HG03342 (cell line): ENCODE results near the gene DAZAP1.

ENCODE experiments used
- ATAC-seq: cut with Tn5 transposase; IDR thresholded peaks from one replicate; pipeline ENCODE4 v1.9.1; 2021; ENCODE audit warnings: mild to moderate bottlenecking, moderate library complexity; ENCODE audit not compliant: unreplicated experiment

DAZAP1 gene

DNA sequence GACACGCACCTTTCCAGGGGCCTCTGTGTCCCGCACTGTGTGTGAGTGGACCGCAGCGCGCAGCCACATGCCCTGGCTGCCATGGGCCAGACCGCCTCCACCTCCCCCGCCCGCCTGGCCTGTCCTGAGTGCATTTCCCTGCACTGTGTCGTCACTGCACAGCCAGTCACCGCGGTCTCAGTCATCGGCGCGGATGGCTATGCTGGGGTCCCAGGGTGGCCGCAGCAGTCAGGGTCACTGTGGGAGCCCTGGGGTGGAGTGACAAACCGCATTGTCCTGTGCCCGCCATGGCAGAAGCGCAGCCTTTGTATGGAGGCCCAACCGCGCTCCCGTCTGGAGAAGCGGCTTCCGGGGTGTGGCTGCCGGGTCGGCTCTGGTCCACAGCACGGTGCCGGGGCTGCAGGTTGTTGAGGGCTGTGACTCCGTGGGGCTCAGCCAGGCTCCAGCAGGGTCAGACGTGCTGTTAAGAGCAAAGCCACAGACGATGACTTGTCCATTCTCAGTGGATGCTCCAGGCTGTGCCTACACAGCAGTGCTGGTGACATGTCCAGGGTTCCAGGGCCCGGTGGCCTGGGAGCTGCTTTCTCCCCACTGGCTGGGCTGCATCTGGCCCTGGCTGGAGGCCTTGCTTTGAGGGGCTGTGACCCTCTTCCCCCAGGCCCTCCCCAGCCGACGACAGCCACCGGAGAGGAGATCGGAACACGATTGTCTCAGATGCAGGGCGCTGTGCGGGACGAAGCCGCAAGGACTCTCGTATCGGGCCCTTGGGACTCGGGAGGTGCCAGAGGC lies 30.0 kb upstream of the DAZAP1 start:
- no peak for ATAC-seq

DNA sequence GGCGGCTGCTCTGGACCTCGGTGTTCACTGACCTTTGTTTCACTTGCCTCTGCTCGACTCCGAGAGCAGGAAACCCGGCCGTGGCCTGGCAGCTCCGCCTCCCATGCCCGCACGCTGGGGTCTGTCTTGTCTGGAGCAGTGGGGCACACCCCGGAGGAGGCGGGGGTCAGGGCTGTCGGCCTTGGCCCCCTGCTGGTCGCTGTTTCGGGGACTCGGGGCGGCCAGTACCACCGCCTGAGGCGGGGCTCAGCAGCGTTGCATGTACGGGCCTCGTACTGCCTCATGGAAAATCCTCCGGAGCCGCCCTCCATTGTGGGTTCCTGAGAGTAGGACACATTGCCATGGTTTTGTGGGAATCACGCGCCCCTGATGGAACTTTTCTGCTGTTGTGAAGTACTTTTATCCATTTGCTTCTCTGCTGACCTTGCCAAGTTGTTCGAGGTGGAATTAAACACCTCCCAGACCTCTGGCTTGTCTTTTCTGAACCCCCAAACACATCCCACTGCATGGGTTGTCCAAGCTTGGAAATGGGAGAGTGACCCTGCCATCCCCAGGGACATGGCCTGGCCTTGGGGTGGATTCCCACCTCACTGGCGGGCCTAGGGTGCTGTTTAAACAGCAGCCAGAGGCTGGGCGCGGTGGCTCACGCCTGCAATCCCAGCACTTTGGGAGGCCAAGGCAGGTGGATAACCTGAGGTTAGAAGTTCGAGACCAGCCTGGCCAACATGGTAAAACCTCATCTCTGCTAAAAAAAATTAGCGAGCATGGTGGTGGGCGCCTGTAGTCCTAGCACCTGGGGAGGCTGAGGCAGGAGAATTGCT lies 29.2 kb upstream of the DAZAP1 start:
- ATAC-seq = no peak

DNA sequence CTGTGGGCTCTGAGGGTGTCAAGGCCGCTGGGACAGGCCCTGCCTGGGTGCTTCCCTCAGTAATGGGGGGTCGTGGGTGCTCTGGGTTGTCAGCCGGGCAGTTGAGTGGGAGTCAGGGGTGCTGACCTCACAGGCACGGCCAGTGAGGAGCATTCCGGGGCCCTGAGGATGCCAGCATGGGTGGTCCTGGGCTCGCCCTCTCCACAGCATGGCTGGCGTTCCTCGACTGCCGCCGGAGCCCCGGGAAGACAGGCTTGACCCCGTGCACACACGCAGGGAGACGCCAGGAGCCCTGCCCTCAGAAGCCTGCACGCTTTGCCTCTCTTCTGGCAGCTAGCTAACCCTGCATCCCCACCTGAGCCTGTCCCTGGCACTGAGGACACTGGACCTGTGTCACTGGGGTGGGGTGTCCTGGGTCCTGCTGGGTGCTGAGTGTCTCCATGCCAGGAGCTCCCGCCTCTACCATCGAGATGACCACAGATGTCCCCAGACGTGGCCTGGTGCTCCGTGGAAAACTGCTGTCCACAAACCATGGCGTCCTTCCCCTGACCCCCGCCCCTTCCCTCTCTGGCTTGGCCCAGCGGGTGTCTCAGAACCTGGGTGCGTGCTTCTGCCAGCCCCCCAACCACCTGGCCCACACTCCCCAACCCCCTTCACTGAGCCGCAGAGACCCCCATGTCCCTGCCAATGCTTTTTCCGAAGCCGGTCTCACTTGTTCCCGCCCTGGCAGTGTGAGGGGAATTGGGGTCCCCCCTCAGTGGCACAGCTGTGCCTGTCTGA lies 28.1 kb upstream of the DAZAP1 start:
- ATAC-seq = no peak

DNA sequence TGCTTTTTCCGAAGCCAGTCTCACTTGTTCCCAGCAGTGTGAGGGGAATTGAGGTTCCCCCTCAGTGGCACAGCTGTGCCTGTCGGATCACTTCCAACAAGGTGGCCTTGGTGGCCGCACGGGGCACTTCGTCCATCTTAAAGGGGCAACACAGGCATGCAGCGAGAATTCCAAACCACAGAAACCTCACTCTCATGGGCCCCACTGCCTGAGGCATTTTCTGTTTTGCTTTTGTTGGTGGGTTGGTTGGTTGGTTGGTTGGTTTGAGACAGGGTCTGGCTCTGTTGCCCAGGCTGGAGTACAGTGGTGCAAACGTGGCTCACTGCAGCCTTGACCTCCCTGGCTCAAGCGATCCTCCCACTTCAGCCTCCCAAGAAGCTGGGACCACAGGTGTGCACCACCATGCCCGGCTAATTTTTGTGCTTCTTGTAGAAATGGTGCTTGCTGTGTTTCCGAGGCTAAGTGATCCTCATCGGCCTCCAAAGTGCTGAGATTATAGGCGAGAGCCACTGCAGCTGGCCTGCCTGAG lies 27.4 kb upstream of the DAZAP1 start:
- ATAC-seq = no peak

DNA sequence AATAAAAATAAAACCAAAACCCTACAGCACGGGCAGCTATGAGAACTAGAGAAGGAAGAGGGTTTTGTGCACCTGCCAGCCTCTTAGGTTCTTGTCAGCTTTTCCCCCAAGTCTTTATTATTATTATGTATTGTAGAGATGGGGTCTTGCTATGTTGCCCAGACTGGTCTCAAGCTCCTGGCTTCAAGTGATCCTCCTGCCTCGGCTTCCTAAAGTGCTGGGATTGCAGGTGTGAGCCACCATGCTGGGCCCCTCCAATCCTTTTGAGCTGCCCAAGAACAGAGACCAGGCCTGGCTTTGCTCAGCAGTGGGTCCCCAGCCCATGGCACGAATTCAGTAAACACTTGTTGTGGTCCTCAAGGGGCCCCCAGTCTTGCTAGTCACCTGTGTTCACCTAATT lies 25.1 kb upstream of the DAZAP1 start:
- no peak for ATAC-seq

DNA sequence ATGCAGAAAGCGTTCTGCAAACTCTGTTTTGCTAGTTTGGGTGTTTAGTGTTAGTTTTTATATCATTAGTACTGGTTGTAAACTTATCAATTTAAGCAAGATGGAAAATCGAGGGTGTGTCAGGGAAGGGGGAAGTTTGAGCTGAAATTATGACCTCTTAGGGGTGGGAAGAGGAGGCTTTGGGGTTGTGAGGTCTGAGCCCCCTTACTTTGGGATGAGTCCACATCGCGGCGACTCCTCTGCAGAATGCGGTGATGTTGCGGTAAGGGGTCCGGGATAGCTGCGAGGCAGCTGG lies 24.4 kb upstream of the DAZAP1 start:
- no peak for ATAC-seq

DNA sequence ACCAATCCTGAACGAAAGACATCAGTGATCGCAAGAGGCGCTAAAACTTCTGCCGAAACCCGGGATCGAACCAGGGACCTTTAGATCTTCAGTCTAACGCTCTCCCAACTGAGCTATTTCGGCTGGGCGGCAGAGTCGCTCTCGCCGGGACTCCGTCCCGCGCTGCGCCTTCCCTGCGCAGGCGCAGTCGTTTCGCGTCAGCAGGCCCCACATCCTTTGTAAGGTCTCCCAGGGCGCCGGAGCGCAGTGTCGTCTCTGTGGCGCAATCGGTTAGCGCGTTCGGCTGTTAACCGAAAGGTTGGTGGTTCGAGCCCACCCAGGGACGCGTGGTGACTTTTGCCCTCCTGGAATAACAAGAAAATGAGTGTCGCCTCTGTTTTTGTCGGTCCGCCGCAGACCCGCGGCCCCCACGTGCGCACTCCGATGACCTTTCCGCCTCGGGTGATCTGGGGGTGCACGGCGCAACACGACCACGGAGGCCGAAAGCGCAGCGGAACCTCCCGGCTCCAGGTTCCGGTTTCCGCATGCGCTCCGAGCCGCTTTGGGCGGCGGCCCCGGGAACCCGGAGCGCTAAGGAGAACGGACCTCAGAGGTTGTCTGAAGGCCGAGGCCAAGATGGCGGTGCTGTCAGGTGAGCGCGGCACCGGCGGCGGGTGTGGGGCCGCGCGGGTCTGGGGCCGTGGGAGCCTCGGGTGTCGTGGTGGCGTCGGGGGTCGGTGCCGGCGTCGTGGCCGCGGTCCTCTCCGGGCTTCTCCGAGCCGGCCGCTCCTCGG lies 23.9 kb upstream of the DAZAP1 start, which contains the start of gene NDUFS7:
Gene NDUFS7, plus strand, starts transcription at position 596 of the 773 bp plus-strand sequence. Its CDS starts 20 bp downstream, at position 616.
- peak; percentile 62 for ATAC-seq

DNA sequence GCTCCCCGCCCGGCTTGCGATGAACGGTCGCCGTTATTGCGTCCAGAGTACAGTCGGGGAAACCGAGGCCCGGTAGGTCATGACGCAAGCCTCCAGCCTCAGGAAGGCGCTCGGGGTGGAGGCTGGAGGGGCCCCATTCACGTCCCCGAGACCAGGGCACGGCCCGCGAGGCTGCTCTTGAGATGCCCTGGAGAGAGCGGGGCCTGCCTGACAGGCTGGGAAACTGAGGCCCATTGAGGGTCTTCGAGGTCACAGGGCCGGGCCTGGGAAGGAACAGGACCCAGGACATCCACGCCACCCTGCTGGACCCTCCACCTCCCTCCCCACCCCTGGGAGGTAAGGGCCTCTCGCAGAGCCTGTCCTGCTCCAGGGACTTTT lies 23.3 kb upstream of the DAZAP1 start:
- ATAC-seq = no peak

DNA sequence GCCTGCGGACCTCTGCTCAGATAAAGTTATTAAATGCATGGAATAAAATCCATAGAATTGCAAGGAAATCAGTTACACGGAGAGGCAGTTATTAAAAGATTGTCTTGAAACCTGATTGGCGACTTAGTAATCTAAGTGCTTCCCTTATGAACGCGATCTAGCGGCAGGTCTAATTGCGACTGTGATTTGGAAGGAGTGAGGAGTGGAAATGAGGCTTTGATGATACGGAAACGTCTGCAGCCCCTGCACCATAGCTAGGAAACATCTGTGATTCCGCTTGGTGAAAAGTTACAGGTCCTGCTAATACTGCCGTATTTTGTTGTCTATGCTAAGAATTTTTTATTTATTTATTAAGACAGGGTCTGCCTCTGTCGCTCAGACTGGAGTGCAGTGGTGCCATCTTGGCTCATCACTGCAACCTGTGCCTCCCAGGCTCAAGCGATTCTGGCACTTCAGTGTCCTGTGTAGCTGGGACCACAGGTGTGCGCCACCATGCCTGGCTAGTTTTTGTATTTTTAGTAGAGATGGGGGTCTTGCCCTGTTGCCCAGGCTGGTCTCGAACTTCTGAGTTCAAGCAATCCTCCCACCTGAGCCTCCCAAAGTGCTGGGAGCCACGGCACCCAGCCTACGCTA lies 22.8 kb upstream of the DAZAP1 start:
- ATAC-seq = no peak

DNA sequence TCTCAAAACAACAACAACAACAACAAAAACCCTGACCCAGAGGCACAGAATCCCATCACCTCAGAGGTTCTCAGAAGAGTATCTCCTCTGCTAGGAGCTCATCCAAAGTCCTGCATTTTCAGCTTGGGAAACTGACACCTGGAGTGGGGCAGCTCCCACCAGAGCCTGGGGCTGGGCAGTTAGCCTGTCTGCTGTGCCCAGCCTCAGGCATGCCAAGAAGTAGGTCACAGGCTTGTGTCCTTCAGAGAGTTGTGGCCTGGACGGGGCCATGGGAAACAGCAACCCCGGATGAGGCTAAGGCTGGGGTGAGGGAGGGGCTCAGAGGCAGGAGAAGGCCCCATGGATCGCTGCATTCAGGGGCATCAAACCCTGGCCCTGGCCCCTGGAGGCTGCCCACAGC lies 21.6 kb upstream of the DAZAP1 start:
- ATAC-seq = no peak

DNA sequence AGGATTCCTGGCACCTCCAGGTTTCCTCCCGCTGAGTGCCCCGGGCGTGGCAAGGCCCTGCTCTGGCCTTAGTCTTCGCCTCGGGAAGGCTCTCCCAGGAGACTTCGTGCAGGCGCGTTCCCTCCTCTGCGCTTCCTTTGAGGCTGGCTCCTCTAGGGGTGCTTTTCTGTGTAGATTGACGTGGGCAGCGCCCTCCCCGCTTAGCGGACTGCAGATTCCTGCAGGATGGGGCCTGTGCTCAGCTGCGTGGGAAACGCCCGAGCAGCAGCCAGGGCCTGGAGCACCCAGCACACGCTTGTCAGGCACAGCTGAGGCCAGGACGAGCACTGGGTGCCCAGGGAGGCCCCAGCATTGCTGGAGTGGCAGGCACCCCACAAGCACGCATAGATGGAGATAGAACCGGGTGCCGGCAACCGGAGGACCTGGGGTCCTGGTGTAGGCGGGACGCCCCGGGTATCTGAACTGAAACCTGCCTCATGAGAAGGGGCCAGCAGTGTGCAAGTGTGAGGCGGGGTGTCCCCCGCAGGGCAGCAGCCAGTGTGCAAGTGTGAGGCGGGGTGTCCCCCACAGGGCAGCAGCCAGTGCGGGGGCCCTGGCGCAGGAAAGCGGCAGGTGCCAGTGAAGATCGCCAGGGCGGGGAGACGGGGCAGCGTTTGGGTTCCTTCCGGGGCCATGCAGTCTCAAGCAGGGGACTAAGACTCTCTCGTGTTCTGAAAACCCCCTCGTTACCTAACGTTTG lies 20.3 kb upstream of the DAZAP1 start:
- no peak for ATAC-seq

DNA sequence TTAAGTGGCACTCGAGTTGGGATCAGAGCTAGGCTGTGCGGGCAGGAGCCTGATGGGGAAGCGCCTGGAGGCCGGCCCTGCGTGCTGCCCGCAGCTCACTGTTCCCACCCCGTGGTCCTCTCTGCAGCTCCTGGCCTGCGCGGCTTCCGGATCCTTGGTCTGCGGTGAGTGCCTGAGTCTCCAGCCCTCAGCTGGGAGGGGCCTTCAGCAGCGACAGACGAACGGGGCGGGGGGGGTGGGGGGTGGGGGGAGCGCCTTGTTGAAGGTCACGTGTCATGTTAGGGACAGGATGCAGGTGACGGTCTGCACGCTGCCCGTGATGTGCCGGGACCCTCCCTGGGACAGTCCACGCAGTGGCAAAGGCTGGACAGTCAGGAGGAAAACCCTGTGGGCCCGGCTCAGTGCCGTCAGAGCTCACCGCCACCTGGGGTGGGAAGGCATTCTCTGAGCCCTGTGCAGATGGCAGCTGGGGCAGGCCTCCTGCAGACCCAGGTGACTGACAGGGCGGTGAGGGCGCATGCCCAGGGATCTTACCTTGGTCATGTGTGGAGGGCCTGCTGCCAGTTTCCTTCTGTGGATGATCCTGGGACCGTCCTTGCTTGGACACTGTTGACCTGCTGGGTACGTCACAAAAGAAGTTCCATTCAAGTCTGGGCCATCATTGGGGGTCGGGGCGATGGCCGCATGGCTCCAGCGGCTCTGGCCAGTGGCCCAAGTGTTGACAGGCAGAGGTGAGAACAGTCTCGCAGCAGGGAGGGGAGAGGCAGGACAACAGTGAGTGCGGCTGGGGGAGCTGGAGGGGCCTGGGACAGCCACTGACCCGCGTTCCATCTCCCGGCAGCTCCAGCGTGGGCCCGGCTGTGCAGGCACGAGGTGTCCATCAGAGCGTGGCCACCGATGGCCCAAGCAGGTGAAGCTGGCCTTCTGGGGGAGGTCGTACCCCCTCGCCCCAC lies 19.4 kb upstream of the DAZAP1 start:
- ATAC-seq = no peak

DNA sequence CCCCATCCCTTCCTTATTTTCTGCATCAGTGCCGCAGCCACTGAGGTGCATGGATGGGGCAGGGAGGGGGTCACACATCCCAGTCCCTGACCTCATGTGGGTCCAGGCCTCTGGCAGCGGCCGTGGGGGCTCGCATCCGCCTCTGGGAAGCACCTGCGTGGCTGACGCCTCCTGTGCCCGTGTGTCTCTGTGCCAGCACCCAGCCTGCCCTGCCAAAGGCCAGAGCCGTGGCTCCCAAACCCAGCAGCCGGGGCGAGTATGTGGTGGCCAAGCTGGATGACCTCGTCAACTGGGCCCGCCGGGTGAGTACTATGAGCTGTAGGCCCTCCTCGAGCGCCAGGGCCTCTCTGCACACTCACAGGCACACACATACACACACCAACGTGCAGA lies 18.8 kb upstream of the DAZAP1 start:
- ATAC-seq = no peak

DNA sequence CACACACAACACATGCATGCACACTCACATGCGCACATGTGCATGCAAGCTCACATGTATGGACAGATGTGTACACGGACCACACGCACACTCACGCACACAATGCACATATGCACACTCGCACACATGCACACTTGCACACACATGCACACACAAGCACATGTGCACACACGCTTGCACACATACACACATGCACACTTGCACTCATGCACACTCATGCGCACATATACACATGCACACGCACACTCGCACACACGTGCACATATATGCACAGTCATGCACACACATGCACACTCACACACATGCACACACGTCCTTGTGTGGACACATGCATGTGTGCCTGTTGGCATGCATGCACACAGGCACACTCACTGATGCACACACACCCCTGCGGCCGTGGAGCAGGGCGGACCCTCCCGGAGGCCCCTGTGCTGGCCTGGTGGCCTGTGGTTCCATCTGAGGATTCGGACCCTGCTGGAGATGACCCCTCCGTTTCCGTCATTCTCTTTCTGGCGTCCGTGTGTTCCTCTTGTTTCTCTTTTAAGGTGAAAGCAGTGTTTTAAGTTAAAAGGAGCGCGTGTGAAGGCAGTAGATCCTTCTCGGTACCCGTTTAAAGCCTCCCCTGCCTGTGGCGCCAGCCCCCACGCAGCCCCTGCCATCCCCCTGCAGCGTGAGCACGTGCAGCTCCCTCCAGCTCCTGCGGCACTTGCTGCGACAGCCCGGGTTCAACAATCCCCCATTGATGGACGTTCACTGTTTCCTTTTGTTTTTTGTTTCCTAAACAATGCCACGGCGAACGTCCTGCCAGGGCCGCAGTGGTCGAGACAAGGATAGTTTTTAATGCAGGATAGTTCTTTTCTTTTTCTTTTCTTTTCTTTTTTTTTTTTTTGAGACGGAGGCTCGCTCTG lies 18.1 kb upstream of the DAZAP1 start:
- ATAC-seq = no peak

DNA sequence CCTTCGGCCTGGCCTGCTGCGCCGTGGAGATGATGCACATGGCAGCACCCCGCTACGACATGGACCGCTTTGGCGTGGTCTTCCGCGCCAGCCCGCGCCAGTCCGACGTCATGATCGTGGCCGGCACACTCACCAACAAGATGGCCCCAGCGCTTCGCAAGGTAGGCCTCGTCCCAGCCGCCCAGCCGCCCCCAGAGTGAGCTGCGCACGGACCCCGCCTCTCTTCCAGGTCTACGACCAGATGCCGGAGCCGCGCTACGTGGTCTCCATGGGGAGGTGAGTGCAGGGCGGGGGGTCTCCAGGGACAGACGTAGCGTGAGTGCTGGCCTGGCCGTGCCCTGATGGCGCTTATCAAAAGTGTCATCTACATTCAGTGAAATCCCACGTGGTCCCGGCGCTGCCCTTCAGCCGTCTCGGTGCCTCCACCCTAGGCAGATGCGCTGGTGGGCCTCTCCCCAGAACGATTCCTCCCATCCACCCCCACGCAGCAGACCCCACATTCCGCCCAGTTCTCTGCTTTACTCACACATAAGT lies 16.4 kb upstream of the DAZAP1 start:
- no peak for ATAC-seq

DNA sequence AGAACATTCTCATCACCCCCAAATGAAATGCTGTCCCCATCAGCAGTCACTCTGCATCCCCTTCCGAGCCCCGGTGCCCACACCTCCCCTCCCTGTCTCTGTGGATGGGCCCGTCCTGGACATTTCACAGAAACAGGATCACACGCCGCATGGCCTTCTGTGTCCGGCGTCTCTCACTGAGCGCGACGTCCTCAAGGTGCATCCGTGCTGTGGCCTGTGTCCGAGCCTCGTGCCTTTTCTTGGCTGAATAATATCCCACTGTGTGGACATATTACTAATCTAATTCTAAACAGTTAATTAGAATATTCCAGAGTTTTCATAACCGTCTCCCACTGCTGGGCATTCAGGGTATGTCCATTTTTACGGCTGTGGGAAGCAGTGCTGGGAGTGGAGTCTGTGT lies 15.0 kb upstream of the DAZAP1 start:
- ATAC-seq = no peak

DNA sequence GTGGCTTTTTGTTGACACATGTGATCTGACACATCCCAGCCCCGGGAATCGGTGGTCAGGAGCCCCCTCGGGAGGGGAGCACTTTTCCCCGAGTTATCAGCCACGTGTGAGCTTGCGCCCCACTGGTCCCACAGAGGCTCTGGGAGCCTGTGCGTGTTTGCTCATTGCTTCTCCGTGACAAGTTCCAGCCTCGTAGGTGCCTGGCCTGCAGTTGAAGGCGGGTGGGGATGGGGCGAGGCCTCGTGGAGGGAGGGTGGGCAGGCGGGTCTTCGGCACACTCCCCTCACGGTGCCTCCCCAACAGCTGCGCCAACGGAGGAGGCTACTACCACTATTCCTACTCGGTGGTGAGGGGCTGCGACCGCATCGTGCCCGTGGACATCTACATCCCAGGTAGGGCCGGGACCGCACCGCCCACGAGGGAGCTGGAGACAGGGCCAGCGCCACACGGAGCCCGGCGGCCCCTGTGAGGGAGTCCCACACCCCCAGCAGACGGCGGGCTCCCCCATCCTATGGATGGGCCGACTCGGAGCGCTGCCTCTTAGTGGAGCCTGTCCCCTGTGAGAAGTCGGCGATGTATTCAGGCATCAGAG lies 14.4 kb upstream of the DAZAP1 start:
- no peak for ATAC-seq
